TTC549 (cell line): ENCODE data around the gene STKLD1.
"Not testable (repeated sequence)": the region's sequence is repeated elsewhere in the genome, so short reads cannot be mapped to it uniquely, and the experiment has no call there.

Experiments
- FAIRE-seq: peaks from 2 replicates; lab custom pipeline; 2012; peaks lifted over from hg19 to GRCh38; lab: Jason Lieb, UNC

The STKLD1 gene

DNA sequence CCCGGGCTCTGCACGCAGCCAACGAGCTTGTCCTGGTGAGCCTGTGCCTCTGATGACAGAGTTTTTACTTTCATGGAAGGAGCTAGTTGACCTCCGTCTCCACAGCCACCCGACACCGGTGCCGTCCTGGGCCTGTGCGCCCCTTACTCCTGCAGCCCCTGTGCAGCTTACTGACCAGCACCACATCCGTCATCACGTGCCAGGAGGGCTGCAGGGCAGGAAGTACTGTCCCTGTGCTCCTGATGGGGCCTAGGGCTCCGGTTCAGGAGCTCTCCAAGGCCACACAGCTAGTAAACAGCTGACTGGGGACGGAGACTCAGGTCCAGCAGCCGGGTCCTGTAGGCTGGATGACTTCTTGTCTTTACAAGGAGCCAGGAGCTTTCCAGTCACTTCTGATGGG, 10.2 kb downstream of the STKLD1 start:
- no peak for FAIRE-seq

DNA sequence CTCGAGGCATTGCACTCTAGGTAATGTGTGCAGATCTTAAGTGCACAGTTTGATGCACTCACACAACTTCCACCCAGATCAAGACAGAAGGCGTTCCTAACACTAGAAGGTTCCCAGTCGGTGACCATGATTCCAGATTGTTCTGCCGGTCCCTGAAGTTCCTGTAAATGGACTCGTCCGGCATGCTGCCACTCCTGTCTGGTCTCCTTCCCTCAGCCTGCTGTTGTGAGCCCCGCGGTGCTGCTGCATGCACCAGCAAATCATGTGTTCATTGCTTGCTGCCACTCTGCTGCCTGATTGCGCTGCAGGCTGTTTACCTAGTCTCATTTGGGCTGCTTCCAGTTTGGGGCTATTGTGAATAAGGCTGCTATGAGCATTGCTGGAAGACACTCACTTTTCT, 11.5 kb downstream of the STKLD1 start:
- FAIRE-seq: no peak

DNA sequence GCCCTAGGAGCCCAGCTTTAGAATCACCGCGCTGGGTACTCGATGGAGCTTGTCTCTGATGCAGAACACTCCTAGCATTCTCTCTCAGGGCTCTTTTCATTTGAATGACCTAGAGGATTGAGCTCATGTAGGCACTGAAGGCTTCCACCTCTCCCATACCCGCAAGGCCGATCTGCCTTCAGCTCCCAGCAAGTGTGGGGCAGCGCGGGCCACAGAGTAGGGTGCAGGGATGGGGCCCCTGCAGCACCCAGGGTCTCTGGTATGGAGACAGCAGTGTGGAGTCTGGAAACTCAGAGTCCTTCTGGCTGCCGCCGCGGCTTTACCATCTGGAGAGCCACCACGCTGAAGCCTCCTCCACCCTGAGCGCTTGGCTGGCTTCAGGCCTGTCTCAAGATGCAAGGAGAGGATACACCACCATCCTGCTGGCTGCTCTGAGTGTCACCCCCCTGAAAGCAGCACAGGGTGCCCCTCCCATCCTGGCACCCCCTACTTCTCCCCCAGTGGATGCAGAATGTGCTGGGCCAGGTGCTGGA, 12.9 kb downstream of the STKLD1 start:
- FAIRE-seq: no peak

GRCh38 chr9:133389562-133389961, 13.4 kb downstream of the STKLD1 start:
- no peak for FAIRE-seq

- FAIRE-seq: no peak
These were observed 14.5 kb downstream of the STKLD1 start for GRCh38 chr9:133390713-133391112.

DNA sequence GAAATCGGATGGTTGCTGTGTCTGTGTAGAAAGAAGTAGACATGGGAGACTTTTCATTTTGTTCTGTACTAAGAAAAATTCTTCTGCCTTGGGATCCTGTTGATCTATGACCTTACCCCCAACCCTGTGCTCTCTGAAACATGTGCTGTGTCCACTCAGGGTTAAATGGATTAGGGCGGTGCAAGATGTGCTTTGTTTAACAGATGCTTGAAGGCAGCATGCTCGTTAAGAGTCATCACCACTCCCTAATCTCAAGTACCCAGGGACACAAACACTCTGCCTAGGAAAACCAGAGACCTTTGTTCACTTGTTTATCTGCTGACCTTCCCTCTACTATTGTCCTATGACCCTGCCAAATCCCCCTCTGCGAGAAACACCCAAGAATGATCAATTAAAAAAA, 15.3 kb downstream of the STKLD1 start:
- FAIRE-seq: not testable (repeated sequence)

- FAIRE-seq: not testable (repeated sequence)
These were observed 16.1 kb downstream of the STKLD1 start for GRCh38 chr9:133392308-133392707.

- no peak for FAIRE-seq
These were observed 17.2 kb downstream of the STKLD1 start for GRCh38 chr9:133393399-133393798.

GRCh38 chr9:133394687-133395271, 18.6 kb downstream of the STKLD1 start:
- FAIRE-seq: no peak

DNA sequence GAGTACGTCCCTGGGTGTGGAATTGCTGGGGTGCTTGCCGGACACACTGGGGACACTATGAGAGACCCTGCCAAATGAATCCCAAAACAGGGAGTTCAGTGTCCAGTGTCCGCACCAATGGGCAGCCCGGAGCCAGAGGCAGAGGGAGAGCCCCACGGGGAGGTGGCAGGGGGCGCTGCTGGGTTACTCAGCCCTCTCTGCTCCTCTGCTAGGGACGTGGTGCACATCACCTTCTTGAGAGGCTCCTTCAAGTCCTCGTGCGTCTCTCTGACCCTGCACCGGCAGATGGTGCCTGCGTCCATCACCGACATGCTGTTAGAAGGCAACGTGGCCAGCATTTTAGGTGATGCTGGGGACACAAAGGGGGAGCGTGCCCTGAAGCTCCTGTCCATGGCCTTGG, 20.8 kb downstream of the STKLD1 start:
- FAIRE-seq: no peak

- FAIRE-seq: no peak
These were observed 21.2 kb downstream of the STKLD1 start for GRCh38 chr9:133397370-133397769.

GRCh38 chr9:133397895-133398294, 21.7 kb downstream of the STKLD1 start:
- FAIRE-seq: no peak

DNA sequence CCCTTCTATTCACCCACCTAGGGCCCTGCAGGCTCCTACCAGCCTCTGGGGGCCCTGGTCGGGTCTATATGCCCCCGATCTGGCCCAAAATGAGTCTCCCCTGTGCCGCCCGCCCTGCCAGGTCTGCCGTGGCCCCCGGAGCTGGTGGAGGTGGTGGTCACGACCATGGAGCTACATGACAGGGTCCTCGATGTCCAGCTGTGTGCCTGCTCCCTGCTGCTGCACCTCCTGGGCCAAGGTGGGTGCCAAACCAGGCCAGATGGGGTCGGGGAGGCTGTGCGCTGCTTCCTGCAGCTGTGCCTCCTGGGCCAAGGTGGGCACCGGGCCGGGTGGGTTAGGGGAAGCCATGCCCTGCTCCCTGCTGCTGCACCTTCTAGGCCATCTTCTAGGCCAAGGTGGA, 24.1 kb downstream of the STKLD1 start:
- FAIRE-seq: no peak

DNA sequence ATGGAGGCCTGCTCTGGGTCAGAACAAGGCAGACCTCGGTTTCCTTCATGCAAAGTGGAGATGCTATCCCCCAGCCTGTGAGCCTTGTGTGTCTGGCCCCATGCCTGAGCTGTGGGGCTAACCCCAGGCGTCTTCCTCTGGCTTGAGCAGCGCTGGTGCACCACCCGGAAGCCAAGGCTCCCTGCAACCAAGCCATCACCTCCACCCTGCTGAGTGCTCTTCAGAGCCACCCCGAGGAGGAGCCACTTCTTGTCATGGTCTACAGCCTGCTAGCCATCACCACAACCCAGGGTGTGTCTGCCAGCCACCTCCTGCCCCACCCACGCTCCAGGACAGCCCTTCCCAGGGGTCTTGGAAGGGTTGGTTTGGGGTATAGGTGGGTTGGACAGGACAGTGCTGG, 25.4 kb downstream of the STKLD1 start:
- FAIRE-seq: no peak

- FAIRE-seq: no peak
These were observed 26.5 kb downstream of the STKLD1 start for GRCh38 chr9:133402689-133403088.

DNA sequence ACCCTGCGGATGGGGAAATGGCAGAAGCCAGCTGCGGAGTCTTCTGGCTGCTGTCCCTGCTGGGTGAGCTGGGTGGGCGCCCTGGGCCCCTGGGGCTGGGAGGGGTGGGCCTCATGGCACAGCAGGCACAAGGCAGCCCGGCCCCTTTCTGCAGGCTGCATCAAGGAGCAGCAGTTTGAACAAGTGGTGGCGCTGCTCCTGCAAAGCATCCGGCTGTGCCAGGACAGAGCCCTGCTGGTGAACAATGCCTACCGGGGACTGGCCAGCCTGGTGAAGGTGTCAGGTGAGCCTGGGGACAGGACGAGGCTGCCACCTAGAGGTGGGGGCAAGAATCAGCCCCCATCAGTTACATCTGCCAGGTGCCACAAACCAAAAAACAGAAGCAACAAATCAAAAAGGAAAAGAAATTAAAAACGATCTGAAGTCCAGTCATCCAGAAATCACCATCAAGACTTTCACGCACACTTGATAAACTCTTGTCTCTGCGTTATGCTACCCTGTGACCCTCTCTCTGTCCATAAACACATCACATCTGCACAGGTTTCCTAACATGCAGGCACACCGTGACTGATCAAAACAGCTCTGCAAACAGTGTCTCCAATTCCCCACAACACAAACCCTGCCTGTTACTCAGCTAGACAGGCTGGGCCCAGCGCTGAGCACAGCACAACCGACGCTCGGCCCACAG, 27.7 kb downstream of the STKLD1 start:
- no peak for FAIRE-seq

GRCh38 chr9:133404454-133405002, 28.4 kb downstream of the STKLD1 start:
- no peak for FAIRE-seq

- FAIRE-seq: no peak
These were observed 29.6 kb downstream of the STKLD1 start for GRCh38 chr9:133405508-133406438.

- FAIRE-seq: no peak
These were observed 30.5 kb downstream of the STKLD1 start for GRCh38 chr9:133406480-133407307.

- FAIRE-seq: no peak
These were observed 31.9 kb downstream of the STKLD1 start for GRCh38 chr9:133408042-133408441.

- FAIRE-seq: no peak
These were observed 39.0 kb downstream of the STKLD1 start for GRCh38 chr9:133415170-133415569.
